GM19324 (cell line): ENCODE data around the gene FLRT2.

Experiments used
- ATAC-seq: cut with Tn5 transposase; IDR thresholded peaks from one replicate; pipeline ENCODE4 v1.9.1; 2021; ENCODE audit warnings: mild to moderate bottlenecking, moderate library complexity; ENCODE audit not compliant: unreplicated experiment, low FRiP score

The FLRT2 gene

DNA sequence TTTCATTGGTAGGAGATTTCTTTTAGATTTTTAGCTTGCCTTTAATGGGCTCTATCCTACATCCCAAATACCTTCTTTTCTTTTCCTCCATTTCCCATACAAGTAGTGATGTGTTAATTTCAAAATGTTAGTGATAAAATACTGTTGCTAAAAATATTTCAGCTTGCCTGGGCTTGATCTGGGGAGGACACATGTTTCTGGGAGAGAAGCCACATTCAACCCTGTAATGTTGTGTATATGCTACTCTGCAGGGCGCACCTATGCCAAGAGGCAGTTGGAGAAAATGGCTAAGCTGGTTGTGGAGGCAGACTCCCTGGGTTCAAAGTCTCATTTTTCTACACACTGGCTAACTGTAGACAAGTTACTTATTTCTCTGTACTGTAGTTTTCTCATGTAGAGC is 26.3 kb downstream of the FLRT2 start:
- ATAC-seq = no peak

DNA sequence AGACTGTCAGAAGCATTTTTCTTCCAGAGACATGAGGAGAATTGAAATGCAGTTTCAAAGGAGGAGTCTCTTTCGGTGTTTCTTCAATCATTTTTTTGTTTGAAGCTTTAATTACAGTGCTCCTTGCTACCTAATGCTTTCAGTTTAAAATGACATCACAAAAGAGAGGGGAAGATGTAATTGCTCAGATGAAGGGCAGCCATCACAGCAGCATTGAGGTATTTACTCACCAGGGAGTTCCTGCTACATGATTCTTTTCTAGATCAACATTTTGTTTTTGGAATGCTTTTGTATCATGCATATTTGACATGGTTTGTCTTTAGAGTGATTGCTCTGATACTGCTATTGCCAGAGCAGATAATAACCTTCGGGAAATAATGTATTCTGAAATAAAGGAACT is 28.6 kb downstream of the FLRT2 start:
- no peak for ATAC-seq

DNA sequence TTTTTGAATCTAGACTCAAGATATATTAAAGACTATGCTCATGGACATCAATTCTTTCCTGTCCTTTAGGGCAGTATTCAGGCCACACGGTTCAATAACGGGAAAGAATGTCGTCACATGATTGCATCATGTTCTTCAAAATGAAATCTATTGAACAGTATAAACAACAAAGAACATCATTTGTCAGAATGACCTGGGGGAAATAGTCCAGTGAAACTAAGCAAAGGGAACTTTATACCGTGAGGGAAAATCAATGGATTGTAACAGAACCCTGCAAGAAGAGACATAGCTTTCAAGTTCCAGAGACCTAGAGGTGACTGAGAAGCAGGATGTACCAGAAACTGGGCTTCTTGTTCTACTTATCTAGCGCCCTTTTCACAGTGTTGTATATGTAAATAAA is 32.7 kb downstream of the FLRT2 start:
- no peak for ATAC-seq

DNA sequence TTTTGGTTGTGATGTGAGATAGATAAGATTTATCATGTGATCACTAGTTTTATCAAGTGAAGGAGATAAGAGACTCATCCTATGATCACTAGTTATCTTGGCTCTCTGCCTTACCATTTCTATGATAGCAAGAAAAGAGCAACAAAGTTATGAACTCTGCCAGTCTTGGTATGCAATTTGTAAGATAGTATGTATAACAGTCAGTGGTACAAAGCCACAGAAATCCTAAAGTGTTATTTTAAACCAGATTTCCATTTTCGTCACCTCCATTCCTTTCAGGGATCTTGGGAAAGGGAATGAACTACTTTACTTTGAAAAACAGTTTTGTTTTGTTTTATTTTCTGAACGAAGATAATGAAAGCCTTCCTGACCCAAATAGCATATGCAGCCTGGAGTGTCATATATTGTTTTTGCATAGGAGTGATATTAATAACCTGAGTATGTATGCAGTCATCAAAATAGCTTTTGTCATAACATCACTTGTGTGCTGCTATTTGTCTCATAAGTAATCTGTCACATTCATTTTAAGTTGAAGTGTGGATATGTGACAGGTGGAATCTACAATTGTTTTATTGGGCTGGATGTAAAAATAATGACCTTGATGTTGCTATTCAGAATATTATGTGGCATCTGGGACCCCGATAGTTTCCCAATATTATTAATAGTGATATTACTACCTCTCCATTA is 35.0 kb downstream of the FLRT2 start:
- no peak for ATAC-seq

DNA sequence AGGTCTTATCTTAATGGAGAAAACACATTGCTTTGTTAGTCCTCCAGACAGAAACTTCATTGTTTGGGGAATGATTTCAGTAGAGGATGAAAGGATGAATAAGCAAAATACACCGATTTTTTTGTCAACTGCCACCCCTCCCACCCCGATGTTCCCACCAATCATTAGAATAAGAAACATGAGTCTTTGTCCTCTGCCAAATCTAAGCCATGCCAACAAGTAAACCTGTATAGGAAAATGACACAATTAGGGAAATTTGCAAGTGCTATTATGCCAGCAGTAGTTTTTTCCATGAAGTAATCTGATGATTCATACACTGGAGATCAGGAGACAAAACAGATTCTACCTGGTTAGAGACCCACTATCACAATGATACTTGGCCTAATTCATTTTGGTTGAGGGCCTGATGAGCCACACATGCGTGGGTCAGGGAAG is 35.9 kb downstream of the FLRT2 start:
- no peak for ATAC-seq

DNA sequence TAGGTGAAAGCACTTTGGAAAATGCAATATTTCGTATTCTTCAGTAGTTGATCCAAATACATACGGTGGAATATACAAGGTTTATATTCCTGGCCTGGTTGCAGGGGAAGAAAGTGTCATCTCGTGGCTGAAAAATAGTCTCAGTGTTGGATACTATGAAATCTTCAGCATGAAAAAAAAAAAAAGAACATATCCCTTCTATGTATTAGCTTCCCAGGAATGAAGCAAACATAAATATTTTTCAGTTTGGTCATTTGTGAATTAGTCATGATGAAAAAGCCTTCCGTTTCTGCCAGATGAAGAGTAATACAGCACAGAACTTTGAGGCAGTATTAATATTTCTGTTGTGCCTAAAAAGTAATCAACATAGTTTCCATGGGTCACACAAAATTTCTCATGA is 36.7 kb downstream of the FLRT2 start:
- ATAC-seq = no peak

DNA sequence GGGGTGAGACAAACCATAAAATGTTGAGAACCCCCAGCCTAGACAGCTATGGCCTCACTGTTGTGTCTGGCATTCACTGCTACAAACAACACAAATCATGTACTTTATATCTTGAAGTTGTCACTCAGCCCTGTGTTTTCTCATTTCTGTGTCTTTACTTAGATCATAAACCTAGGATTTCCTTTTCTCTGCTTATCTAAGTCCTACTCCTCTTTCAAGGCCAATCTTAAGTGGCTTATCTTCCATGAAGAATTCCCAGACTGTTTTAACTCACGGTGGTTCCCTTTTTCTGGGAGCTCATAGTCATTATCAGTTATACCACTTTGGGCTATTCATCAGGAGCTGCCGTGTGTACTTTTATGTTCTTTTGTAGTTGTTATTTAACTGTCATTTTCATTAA is 42.1 kb downstream of the FLRT2 start:
- no peak for ATAC-seq

DNA sequence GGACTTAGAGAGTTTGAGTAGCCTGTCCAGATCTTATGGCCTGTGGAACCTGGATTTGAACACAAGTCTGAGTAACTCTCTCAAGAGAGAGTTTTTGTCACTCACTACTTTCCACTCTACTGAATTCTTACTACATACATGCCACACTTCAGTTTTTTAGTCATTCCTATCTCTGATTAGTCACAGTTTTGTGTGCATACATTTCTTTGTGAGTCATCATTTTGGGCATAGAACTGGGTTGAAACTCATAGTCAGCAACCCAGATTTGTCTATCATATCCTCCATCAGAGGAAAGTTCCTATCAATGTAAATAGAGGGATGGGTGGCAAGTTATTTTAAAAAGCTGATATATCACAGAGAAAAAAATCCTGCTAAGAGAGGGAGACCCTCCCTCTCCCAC is 42.9 kb downstream of the FLRT2 start:
- no peak for ATAC-seq

DNA sequence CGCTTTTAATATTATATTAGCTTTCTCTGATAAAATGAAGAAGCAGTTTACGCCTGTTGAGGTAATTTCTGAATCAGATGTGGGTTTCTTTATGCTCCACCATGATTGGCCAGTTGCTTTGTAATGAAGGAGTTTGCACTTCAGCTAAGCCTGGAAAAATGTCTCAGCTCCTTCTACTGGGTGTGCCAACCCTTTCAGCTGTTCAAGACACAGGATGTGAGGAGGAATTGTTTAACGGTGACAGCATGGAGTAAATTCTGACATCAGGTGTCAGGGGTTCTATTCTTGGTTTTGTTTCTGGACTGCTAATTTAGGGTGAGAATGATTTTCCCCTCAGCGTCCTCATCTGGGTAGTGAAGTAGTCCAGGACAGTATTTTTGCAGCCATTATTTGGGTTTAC is 43.5 kb downstream of the FLRT2 start:
- ATAC-seq = no peak

DNA sequence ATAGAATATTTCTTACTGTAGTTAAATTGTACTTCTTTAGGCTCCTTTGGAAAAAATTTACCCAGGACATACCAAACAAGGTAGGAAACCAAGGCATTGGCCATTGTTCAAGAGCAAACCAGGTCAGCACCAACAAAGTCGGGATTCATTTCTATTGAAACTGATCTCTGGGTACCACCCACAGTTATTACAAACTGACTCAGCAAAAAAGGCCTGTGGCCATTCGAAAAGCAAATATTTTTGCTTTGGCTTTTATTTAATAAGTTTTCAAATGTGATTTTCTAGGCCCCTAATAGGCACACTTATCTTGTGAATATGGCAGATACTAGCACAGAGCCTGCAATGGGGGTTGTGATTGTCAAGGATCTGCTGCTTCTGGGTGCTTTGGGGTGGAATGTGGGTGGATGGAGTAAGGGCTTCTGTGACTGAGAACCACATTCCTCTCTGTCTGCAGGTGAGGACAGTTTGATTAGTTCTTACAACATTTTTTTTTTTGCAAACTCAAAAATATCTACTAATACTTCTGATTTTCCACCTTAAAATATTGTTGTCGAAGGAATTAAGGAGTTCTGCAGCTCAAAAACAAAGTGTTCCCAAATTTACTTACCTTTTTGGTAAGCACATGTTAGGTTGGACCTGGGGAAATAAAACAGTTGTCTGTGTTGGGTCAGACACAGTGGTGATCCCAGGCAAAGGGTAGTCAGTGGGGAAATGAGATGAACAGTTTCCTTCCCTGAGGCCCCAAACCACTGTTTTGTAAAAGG is 45.1 kb downstream of the FLRT2 start:
- ATAC-seq = no peak

DNA sequence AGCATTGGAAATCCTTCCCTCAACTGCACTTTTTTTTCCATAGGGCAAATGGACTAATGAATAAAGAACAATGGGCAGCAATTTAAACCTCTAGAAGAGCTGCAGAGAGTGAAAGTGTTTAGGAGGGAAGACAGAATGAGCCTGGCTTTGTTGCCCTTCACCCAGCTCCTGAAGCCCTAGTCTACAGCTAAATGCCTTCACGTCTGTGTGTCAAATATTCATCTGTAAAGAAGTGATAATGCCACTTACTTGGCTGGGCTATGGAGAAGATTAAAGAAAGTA is 45.6 kb downstream of the FLRT2 start:
- no peak for ATAC-seq

DNA sequence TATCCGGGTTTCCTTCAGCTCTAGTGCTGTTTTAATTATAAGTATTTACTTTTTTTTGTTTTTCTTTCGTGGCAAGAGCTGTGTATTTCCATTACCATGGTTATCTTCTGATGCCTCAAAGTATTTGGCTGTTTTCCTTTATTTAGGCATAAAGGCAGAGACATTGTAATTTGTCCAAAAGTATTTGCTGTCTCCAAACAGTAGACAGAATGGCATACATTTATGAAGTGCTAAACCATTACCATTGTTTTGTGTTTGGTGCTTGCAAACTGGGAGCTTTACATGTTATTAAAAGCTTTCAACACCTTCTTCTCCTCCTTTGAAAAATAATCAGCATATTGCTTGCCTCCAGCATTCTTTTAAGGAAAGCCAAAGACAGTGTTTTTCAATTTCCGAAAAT is 46.3 kb downstream of the FLRT2 start:
- ATAC-seq = no peak

DNA sequence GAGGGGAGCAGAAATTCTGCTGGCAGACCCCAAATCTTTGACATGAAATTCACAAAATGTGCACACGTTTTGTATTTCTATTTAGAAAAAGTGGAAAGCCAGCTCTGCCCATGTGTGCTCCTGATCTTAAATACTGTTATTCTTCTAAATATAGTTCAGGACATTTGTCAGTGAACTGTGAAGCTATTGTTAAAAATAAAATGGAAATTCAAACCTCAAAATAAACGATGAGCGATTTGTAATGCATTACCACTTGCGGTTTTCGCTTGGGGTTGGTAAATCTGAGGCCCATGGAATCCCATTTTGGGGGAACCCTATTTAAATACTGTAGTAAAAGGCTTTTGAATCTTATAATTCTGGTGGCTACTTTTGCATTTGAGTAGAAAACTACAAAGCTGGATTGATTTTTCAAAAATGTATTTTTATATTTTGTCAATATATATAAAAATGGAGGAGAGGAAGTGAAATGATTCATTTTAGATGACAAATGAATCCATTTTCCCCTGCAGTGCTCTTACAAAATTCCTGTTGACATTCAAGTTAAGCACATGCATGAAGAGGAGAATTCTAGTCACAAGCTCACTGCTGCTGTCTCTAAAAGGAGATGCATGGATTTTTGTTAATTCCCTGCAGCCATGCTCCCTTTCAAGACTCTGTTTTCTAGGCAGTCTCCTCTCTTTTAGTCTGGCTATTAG is 47.1 kb downstream of the FLRT2 start:
- ATAC-seq = no peak

DNA sequence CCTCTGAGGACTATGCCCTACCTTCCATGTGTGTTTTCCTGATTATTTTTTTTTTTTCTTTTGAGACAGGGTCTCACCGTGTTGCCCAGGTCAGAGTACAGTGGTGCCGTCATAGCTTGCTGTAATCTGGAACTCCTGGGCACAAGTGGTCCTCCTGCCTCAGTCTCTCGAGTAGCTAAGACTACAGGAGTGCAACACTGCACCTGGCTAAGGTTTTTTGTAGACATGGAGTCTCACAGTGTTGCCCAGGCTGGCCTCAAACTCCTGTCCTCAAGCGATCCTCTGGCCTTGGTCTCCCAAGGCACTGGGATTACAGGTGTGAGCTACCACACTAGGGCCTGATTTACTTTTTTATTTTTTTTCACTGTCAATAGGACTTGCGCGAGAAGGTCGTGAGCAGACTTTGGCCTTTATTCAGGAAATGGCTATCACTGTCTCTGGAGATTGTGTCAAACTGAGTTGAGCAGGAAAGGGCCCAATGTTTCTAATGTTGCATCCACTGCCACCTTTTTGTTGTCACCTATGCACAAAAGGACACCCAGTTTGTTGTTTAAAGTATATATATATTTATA is 47.7 kb downstream of the FLRT2 start:
- no peak for ATAC-seq

DNA sequence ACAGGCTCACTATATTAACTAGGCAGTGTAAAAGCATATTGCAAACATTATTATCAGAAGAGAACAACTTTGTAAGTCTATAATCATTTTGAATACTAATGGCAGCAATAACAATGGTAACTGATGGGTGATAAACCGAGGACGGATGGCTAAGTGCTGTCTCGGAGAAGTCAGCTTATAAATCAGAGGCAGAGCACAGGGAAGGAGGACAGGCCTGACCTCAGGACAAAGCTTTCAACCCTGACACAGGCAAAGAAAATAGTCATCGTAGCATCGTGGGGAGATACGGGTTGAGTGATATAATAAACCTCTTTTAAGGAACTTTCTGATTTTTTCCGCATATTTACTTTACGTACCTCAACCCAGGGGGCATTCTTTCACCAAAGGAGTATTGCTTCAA is 48.4 kb downstream of the FLRT2 start:
- ATAC-seq = no peak

DNA sequence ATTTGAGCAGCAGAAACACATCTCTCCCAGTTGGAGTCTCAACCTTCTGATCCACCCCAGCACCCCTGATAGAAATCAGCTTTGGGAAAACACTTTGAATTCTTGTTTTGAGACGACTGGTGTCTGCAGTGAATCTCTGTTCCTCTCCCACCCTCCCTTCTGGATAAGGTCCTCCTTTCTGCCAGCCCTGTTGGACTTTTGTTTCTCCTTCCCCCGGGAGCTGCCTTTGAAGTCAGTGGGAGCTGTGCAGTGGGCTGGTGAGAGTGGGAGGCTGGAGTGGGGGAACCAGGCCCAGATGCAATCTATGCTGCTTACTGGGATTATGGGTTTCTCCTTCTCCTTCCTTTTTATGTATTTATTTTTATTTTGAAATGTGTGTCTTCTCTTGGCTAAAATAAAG is 49.0 kb downstream of the FLRT2 start:
- no peak for ATAC-seq

DNA sequence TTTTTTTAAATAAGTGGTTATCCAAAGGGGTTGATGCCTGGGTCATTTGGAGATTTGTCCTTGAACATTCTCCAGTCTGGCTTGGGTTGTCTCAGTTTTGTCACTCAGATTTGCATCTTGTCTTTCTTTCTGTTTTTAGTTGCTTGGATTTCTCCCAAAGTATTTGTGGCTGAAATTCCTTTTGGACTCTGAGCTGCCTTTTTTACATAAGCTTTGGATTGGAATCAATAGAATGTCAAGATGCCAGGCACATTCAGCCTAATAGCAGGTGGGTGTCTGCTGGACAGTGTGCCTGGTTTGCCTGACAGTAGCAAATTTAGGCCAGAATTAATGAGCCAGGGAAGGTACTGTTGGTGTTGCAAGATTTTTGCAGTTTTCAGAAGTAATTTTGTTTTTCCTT is 50.0 kb downstream of the FLRT2 start:
- no peak for ATAC-seq

DNA sequence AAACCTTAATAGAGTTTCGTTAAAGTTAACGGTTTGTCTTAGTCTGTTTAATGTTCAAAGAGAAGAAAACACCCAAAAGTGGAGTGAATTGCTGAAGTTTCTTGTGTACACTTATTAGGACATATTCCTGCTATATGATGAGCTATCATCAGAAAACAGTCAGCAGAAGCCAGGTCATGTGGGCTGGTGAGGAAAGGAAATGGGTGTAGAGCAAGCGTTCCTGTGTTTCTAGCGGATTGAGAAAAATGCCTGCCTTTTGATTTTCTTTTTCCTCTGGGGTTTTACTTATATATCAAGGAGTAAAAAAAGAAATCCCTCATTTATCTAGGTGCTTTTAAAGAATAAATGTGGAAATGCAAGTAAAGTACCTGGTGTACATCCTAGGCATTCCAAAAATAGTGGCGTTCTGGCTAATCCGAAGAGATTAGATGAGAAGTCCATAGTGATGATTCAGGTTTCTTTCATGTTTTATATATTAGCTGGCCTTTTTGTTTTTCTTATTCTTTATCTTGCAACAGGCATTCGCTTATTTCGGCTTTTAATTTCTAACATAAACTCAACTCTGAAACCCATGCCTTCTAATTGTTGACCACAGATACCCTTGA is 50.7 kb downstream of the FLRT2 start:
- no peak for ATAC-seq

DNA sequence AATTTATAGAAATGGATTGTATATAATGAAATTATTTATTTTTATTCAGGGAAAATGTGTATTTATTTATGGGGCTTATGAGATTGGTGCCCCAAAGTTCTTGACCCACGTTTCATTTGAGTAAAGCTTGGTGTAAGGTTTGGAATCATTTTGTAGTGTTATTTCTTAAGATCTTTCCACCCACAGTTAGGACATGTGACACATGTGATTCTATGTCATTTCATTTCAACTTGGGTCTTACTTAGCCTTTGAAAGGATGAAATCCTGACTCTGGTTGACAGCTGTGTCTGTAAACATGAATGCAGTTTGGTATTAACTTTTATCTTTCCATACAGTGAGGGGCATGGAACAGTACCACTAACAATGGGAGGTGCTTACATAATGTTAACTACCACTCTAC is 51.7 kb downstream of the FLRT2 start:
- ATAC-seq = no peak

DNA sequence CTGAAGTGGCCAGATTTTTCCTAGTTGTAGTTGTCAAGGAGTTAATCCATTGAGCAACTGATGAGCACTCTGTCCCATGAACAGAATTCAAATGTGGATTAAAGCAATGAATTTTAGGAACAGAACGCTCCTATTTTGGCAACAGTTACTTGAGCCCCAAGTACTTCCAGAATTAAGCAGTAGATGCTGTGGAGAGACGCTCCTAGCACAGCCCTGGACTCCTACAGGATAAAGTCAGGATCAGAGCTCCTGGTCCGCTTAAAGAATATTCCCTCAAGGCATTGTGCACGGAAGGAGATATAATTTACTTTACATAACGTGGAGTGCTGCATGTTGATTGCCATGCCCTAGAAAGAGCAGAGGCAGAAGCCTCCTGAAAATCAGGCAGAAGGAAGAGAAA is 53.4 kb downstream of the FLRT2 start:
- ATAC-seq = no peak

DNA sequence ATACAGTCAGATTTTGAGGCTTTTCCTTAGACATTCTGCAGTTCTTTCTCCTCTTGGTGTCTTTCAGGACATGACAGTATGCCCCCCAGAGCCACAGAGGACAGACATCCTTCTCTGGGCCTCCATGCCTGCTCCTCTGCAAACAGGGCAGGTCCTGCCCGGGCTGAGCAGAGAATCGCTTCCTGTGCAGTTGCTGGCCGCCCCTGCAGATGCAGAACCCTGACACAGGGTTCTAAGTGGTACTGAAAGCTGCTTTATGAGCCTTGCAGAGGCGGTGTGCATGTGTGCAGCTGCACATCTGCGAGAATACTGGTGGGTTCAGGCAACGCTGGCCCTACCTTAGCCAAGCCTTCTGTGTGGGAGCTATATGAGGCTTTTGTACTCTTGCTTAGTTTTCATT is 54.5 kb downstream of the FLRT2 start:
- ATAC-seq = no peak
